GM12874 (cell line): Measurements from ENCODE around the gene FBXO42.

ENCODE experiments used
- CTCF ChIP-seq: IDR thresholded peaks from 2 replicates; pipeline ENCODE4 v1.5.1; 2011; ENCODE audit warnings: low read depth, mild to moderate bottlenecking, control low read depth, low read length, moderate library complexity; ENCODE audit not compliant: insufficient read depth

Gene FBXO42

GRCh38 chr1:16212251-16212961, 139.9 kb downstream of the FBXO42 start, which contains the start of gene ARHGEF19:
Gene ARHGEF19, minus strand, starts transcription at chr1:16212652. Its CDS starts 3,598 bp downstream, at chr1:16209054.
- no peak for TF ChIP-seq CTCF

GRCh38 chr1:16211824-16212223, 140.5 kb downstream of the FBXO42 start:
- no peak for TF ChIP-seq CTCF

GRCh38 chr1:16210581-16210980, 141.7 kb downstream of the FBXO42 start:
- TF ChIP-seq CTCF = no peak

- TF ChIP-seq CTCF = no peak
Measured at GRCh38 chr1:16209847-16210407, 142.4 kb downstream of the FBXO42 start.

GRCh38 chr1:16209132-16209846, 143.0 kb downstream of the FBXO42 start:
- TF ChIP-seq CTCF = no peak

- no peak for TF ChIP-seq CTCF
Measured at GRCh38 chr1:16208270-16208987, 143.9 kb downstream of the FBXO42 start.
